Panc1 (cell line): ENCODE results near the gene EMX1. TPM values are rescaled to one million over a fixed set of nuclear protein-coding genes. Genes with fewer than 3 reads are reported as not detected.

Experiments used
- ATAC-seq: fragments of 200-7000 bp; cut with Tn5 transposase; 2 replicates; pipeline ENCODE4 v1.9.1; 2020; ENCODE audit warnings: mild to moderate bottlenecking, moderate library complexity
- BruUV-seq: library from RNA; stranded (reverse); fragments of 400-500 nt; replicated peaks from 2 replicates; lab custom pipeline; 2021; lab: Mats Ljungman, UMichigan
- CTCF ChIA-PET: fragments of 300-600 bp; sonication (Branson Sonifier 250); formaldehyde crosslinking; loops from one replicate; lab custom pipeline; 2022; ENCODE audit warnings: antibody characterized with exemption; lab: Charles Lee
- POLR2A ChIA-PET: fragments of 300-600 bp; sonication (Branson Sonifier 250); formaldehyde crosslinking; loops from one replicate; lab custom pipeline; 2022; ENCODE audit warnings: antibody characterized with exemption; lab: Charles Lee
- DNase-seq: peaks from one replicate; pipeline ENCODE4 v3.0.0-alpha.2; 2010; ENCODE audit warnings: low read depth, low spot score
- H3K27ac ChIP-seq: 2 replicates; pipeline ENCODE4 v1.5.1; 2011; ENCODE audit warnings: mild to moderate bottlenecking, low read length, inconsistent platforms
- H3K27me3 ChIP-seq: fragments of 200-500 bp; sonication (Bioruptor generic); 2 replicates; pipeline ENCODE4 v1.6.0; 2014; ENCODE audit warnings: low read length, inconsistent platforms; ENCODE audit not compliant: control insufficient read depth, insufficient read depth
- H3K36me3 ChIP-seq: fragments of 200-500 bp; sonication (Bioruptor generic); 2 replicates; pipeline ENCODE4 v1.5.1; 2014; ENCODE audit warnings: inconsistent platforms, mild to moderate bottlenecking, low read length, moderate library complexity; ENCODE audit not compliant: control insufficient read depth, insufficient read depth
- H3K4me1 ChIP-seq: 2 replicates; pipeline ENCODE4 v1.5.1; 2011; ENCODE audit warnings: inconsistent platforms, mild to moderate bottlenecking, low read length, moderate library complexity; ENCODE audit not compliant: control insufficient read depth, insufficient read depth
- H3K4me3 ChIP-seq, 2 experiments: 2 replicates each; pipeline ENCODE4 v1.5.1; 2011 to 2012; ENCODE audit warnings: low read depth in 2 of 2, low read length in 2 of 2, mild to moderate bottlenecking in 2 of 2, inconsistent platforms in 1 of 2, moderate library complexity in 1 of 2
- H3K9me3 ChIP-seq: fragments of 200-500 bp; sonication (Bioruptor generic); 2 replicates; pipeline ENCODE4 v1.5.1; 2014; ENCODE audit warnings: low read depth, mild to moderate bottlenecking, inconsistent platforms, low read length, moderate library complexity; ENCODE audit not compliant: control insufficient read depth, insufficient read depth
- CTCF ChIP-seq: fragments of 450-650 bp; IDR thresholded peaks from 2 replicates; pipeline ENCODE4 v1.5.1; 2017; ENCODE audit warnings: mild to moderate bottlenecking
- POLR2AphosphoS5 ChIP-seq: IDR thresholded peaks from 2 replicates; pipeline ENCODE4 v1.6.1; 2012; ENCODE audit warnings: mild to moderate bottlenecking, low read depth, low read length, moderate library complexity
- SIN3A ChIP-seq: IDR thresholded peaks from 2 replicates; pipeline ENCODE4 v1.6.1; 2012; ENCODE audit warnings: low read depth, mild to moderate bottlenecking, low read length, moderate library complexity, borderline replicate concordance; ENCODE audit not compliant: insufficient read depth
- TCF7L2 ChIP-seq: IDR thresholded peaks from 2 replicates; pipeline ENCODE4 v1.6.1; 2011; ENCODE audit warnings: mild to moderate bottlenecking, low read depth, low read length, inconsistent platforms
- in situ Hi-C: cut with HindIII; loops from 2 replicates; pipeline ENCODE4 v1.10.0; 2016; ENCODE audit warnings: low sequenced_read_pairs, low pct_unique_long_range_greater_than_20kb
- intact Hi-C: fragments of 100-400 bp; cut with micrococcal nuclease; formaldehyde crosslinking; loops from one replicate; pipeline ENCODE4 v1.10.0; 2022; ENCODE audit not compliant: unreplicated experiment
- total RNA-seq: library from RNA; stranded (reverse); gene quantifications from one replicate; pipeline ENCODE4 v1.2.1, GENCODE V29; 2021; ENCODE audit not compliant: unreplicated experiment
- TF ChIP-seq, protein P1 (sequence below), 2 experiments: IDR thresholded peaks; 2 replicates each; pipeline ENCODE4 v1.6.1; 2011 to 2012; ENCODE audit warnings: low read depth in 2 of 2, control low read depth in 1 of 2, low read length in 1 of 2, mild to moderate bottlenecking in 1 of 2, moderate library complexity in 1 of 2; ENCODE audit not compliant: insufficient read depth in 1 of 2

The EMX1 gene
- total RNA-seq, 1 experiment from 2014 or later: 0.36 TPM

DNA sequence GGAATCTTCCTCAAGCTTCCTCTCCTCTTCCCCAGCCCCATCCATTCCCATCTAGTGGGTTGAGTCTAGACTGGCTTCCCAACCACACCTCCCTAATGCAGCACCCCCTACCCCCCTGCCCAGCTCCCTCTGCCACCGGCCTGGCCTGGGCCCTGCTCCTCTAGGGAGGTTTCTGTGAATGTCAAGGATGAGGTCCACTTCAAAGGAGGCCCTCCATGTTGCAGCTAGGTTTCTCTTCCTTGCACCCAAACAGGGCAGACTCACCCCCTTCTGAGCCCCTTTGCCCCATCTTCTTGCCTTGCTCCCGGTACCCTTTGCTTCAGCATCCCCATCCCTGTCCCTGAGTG lies 18.3 kb downstream of the EMX1 start:
- Histone ChIP-seq H3K27ac (no peak overlapping the region), H3K27me3 (no peaks in the 10 kb centered on the region), H3K9me3 (no peaks in the 10 kb centered on the region), H3K4me3 (no peak overlapping the region), H3K4me1 (no peaks in the 10 kb centered on the region), H3K36me3 (no peaks in the 10 kb centered on the region)
- ATAC-seq: no peak
- CTCF ChIA-PET: interaction anchor here (0.6 to 2.8 kb wide), 2 partner anchors 42 to 349 kb away, joined by 3 to 20 read pairs; no protein-coding TSS in a partner anchor
- TF ChIP-seq SIN3A: no peak
- no peak for TF ChIP-seq CTCF
- TF ChIP-seq TCF7L2: no peak
- TF ChIP-seq, protein P1, sequence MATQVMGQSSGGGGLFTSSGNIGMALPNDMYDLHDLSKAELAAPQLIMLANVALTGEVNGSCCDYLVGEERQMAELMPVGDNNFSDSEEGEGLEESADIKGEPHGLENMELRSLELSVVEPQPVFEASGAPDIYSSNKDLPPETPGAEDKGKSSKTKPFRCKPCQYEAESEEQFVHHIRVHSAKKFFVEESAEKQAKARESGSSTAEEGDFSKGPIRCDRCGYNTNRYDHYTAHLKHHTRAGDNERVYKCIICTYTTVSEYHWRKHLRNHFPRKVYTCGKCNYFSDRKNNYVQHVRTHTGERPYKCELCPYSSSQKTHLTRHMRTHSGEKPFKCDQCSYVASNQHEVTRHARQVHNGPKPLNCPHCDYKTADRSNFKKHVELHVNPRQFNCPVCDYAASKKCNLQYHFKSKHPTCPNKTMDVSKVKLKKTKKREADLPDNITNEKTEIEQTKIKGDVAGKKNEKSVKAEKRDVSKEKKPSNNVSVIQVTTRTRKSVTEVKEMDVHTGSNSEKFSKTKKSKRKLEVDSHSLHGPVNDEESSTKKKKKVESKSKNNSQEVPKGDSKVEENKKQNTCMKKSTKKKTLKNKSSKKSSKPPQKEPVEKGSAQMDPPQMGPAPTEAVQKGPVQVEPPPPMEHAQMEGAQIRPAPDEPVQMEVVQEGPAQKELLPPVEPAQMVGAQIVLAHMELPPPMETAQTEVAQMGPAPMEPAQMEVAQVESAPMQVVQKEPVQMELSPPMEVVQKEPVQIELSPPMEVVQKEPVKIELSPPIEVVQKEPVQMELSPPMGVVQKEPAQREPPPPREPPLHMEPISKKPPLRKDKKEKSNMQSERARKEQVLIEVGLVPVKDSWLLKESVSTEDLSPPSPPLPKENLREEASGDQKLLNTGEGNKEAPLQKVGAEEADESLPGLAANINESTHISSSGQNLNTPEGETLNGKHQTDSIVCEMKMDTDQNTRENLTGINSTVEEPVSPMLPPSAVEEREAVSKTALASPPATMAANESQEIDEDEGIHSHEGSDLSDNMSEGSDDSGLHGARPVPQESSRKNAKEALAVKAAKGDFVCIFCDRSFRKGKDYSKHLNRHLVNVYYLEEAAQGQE (IDR thresholded peaks at IDR 0.05; ENCODE audit: insufficient read depth in 1 of 2, low read depth in 2 of 2, low read length in 1 of 2): no peak
- TF ChIP-seq POLR2AphosphoS5: no peak
- DNase-seq: no peak
- intact Hi-C loops (loop anchor here (1.0 kb wide), 1 partner anchor 42 kb away; no protein-coding TSS in a partner anchor), in situ Hi-C loops (no loop called here)
- POLR2A ChIA-PET: no interaction called here
- no TSS peak for BruUV-seq

DNA sequence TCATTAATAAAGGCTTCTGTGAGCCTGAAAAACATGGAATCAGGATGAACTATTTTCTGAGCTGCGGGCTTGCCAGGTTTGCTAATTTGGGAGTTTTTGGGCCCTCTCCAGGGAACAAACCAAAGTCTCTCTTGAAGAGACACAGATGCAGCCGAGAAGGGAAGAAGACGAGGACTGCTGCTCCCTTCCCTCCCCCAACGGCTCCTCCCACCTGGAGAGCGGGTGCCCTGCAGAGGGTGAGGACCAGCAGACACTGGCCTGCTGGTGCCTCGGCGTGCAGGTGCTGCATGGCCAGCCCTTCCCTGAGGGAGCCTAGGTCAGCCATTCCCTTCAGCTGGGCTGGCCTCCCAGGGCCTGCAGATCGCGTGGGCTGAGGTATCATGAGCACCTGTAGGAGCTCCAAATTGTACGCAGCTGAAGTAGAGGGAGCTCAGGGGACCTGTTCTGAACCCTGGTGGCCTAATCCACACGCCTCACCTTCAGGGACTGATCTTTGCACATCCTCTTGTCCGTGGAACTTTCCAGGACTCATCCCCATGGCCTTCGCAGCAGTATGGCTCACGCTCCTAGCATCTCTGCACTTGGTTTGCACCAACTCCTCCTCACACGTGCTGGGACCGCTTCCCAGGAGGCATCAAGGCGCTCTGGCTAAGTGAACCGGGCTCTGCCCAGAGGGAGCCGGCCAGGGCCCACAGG lies 19.5 kb downstream of the EMX1 start:
- no peaks in the 10 kb centered on the region for H3K27me3 ChIP-seq
- H3K4me3 ChIP-seq: no peak overlapping the region
- no peaks in the 10 kb centered on the region for H3K36me3 ChIP-seq
- TF ChIP-seq SIN3A: no peak
- no peak for TF ChIP-seq CTCF
- TF ChIP-seq TCF7L2: no peak
- TF ChIP-seq, protein P1 (IDR thresholded peaks at IDR 0.05; ENCODE audit: insufficient read depth in 1 of 2, low read depth in 2 of 2, low read length in 1 of 2): no peak
- TF ChIP-seq POLR2AphosphoS5: no peak
- H3K27ac ChIP-seq: no peak overlapping the region
- no peak for DNase-seq
- BruUV-seq: no TSS peak
- in situ Hi-C loops (no loop called here), intact Hi-C loops (no loop called here)
- no peaks in the 10 kb centered on the region for H3K9me3 ChIP-seq
- ChIA-PET CTCF (interaction anchor here (2.8 kb wide), 1 partner anchor 43 kb away, joined by 20 read pairs; no protein-coding TSS in a partner anchor), POLR2A (no interaction called here)
- ATAC-seq: peak; percentile 10
- H3K4me1 ChIP-seq: no peaks in the 10 kb centered on the region
